Panc1 (cell line): ENCODE results near the gene MYO1E.

Experiments used
- CTCF ChIP-seq: fragments of 450-650 bp; IDR thresholded peaks from 2 replicates; pipeline ENCODE4 v1.5.1; 2017; ENCODE audit warnings: mild to moderate bottlenecking
- POLR2AphosphoS5 ChIP-seq: IDR thresholded peaks from 2 replicates; pipeline ENCODE4 v1.6.1; 2012; ENCODE audit warnings: mild to moderate bottlenecking, low read depth, low read length, moderate library complexity
- REST ChIP-seq, 2 experiments: IDR thresholded peaks; 2 replicates each; pipeline ENCODE4 v1.6.1; 2011 to 2012; ENCODE audit warnings: low read depth in 2 of 2, control low read depth in 1 of 2, low read length in 1 of 2, mild to moderate bottlenecking in 1 of 2, moderate library complexity in 1 of 2; ENCODE audit not compliant: insufficient read depth in 1 of 2

GRCh38 chr15:59131456-59131855 lies 241.2 kb downstream of the MYO1E start:
- no peak for TF ChIP-seq CTCF
- TF ChIP-seq POLR2AphosphoS5: no peak
- TF ChIP-seq REST (IDR thresholded peaks at IDR 0.05; ENCODE audit: insufficient read depth in 1 of 2, low read depth in 2 of 2, low read length in 1 of 2): no peak
